Hepatocyte (in vitro differentiated cells): ENCODE data around the gene CCDC83.

Experiments
- EZH2 ChIP-seq: fragments of 200-600 bp; sonication (generic); IDR thresholded peaks from 2 replicates; pipeline ENCODE4 v1.6.1; 2016; ENCODE audit warnings: antibody characterized with exemption, mild to moderate bottlenecking, borderline replicate concordance
- EZH2phosphoT487 ChIP-seq: fragments of 200-600 bp; sonication (generic); IDR thresholded peaks from one replicate; pipeline ENCODE4 v1.6.1; 2018; ENCODE audit warnings: antibody characterized with exemption, mild to moderate bottlenecking, low read depth, moderate library complexity; ENCODE audit not compliant: unreplicated experiment, severe bottlenecking
- TF ChIP-seq, protein P1 (sequence below): fragments of 200-600 bp; sonication (generic); IDR thresholded peaks from 2 replicates; pipeline ENCODE4 v1.5.1; 2016; ENCODE audit warnings: antibody characterized with exemption, mild to moderate bottlenecking; ENCODE audit not compliant: poor library complexity

DNA sequence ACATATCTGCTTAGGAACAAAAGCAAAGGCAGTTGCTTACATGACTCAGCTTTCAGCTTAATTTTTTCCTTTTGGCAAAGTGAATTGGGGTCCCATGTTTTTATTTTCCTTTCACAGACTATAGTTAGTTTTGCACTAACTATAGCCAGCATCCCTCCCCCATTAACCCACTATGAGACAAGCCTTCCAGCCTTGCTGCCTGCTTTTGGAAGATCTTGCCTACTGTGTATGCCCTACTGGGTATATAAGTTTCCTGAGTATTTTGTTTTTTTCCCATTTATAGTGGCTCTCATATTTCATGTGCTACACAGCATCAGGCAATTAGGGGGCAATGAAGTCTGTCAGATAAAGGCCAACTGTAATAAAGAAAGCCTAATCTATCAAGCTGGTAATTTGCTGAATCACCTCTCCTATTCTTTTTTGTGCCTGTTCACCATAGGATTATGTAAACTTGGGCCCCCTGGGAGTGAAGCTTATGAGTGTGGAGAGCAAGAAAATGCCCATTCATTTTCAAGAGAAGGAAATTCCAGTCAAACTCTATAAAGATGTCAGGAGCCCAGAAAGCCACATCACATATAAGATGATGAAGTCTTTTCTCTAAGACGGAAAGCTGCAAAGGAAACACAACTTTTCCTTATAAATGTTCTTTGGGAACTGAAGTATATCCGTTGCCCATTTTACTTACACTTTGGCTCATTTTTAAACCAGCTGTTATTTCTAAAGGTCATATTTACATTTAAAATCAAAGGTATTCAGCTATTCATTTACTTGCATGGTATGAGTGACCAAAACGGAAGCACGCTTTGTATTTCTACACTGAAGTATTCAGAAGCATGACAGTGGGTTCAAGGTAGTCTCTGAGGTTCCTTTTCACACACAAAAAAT lies 64.0 kb downstream of the CCDC83 start:
- TF ChIP-seq EZH2: no peak
- TF ChIP-seq, protein P1, sequence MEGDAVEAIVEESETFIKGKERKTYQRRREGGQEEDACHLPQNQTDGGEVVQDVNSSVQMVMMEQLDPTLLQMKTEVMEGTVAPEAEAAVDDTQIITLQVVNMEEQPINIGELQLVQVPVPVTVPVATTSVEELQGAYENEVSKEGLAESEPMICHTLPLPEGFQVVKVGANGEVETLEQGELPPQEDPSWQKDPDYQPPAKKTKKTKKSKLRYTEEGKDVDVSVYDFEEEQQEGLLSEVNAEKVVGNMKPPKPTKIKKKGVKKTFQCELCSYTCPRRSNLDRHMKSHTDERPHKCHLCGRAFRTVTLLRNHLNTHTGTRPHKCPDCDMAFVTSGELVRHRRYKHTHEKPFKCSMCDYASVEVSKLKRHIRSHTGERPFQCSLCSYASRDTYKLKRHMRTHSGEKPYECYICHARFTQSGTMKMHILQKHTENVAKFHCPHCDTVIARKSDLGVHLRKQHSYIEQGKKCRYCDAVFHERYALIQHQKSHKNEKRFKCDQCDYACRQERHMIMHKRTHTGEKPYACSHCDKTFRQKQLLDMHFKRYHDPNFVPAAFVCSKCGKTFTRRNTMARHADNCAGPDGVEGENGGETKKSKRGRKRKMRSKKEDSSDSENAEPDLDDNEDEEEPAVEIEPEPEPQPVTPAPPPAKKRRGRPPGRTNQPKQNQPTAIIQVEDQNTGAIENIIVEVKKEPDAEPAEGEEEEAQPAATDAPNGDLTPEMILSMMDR: no peak
- no peak for TF ChIP-seq EZH2phosphoT487
